SKM-1 (cell line): ENCODE measurements around the gene DMWD.
A peak's percentile ranks its signal among the peaks of the same experiment; 100 is the strongest.

Source experiments
- DNase-seq: peaks from one replicate; lab custom pipeline; 2025; ENCODE audit not compliant: unreplicated experiment; lab: John Stamatoyannopoulos, UW

The DMWD gene

GRCh38 chr19:45792470-45793177 lies at the start of gene DMWD:
DMWD (minus strand) TSS chr19:45792845; CDS start chr19:45792756, 89 bp downstream.
- DNase-seq: no peak

GRCh38 chr19:45842198-45842597 lies 49.6 kb upstream of the DMWD start:
- DNase-seq: no peak

GRCh38 chr19:45834970-45835369 lies 42.3 kb upstream of the DMWD start:
- DNase-seq: no peak

GRCh38 chr19:45828945-45829344 lies 36.3 kb upstream of the DMWD start:
- DNase-seq: no peak

- DNase-seq: no peak
These were observed 35.9 kb upstream of the DMWD start for GRCh38 chr19:45828523-45828922.

- DNase-seq: no peak
These were observed 34.9 kb upstream of the DMWD start for GRCh38 chr19:45827459-45828093.

GRCh38 chr19:45826934-45827333 lies 34.3 kb upstream of the DMWD start:
- no peak for DNase-seq

GRCh38 chr19:45825917-45826893 lies 33.6 kb upstream of the DMWD start:
- DNase-seq: no peak

GRCh38 chr19:45825263-45825605 lies 32.6 kb upstream of the DMWD start:
- DNase-seq: no peak

- DNase-seq: no peak
These were observed 32.1 kb upstream of the DMWD start for GRCh38 chr19:45824531-45825262.

- no peak for DNase-seq
These were observed 31.4 kb upstream of the DMWD start for GRCh38 chr19:45824041-45824471.

- no peak for DNase-seq
These were observed 30.5 kb upstream of the DMWD start for GRCh38 chr19:45823182-45823581.

- DNase-seq: no peak
These were observed 30.1 kb upstream of the DMWD start for GRCh38 chr19:45822716-45823115.

- DNase-seq: no peak
These were observed 28.9 kb upstream of the DMWD start for GRCh38 chr19:45821570-45821969.

GRCh38 chr19:45821103-45821521 lies 28.5 kb upstream of the DMWD start:
- DNase-seq: no peak

GRCh38 chr19:45820413-45821102 lies 27.9 kb upstream of the DMWD start:
- no peak for DNase-seq

- DNase-seq: no peak
These were observed 27.1 kb upstream of the DMWD start for GRCh38 chr19:45819769-45820168.

GRCh38 chr19:45817725-45818301 lies 25.2 kb upstream of the DMWD start:
- no peak for DNase-seq

GRCh38 chr19:45817010-45817724 lies 24.5 kb upstream of the DMWD start:
- DNase-seq: peak; percentile 26
